GM06990 (cell line): ENCODE data around the gene AGAP1.

Source experiments
- DNase-seq: peaks from one replicate; pipeline ENCODE4 v3.0.0-alpha.2; 2011; ENCODE audit not compliant: insufficient read length; ENCODE audit errors: extremely low read depth
- H3K27me3 ChIP-seq: replicated peaks from 2 replicates; pipeline ENCODE4 v1.6.0; 2011; ENCODE audit warnings: low read length; ENCODE audit not compliant: control insufficient read depth, insufficient read depth
- H3K36me3 ChIP-seq: 2 replicates; pipeline ENCODE4 v1.5.1; 2011; ENCODE audit warnings: low read length; ENCODE audit not compliant: control insufficient read depth, insufficient read depth
- H3K4me3 ChIP-seq: replicated peaks from 2 replicates; pipeline ENCODE4 v1.5.1; 2011; ENCODE audit warnings: low read depth, mild to moderate bottlenecking, control low read depth, low read length
- TF ChIP-seq, protein P1 (sequence below): IDR thresholded peaks from 2 replicates; pipeline ENCODE4 v1.5.1; 2011; ENCODE audit warnings: low read length, control low read depth, mild to moderate bottlenecking, inconsistent platforms; ENCODE audit not compliant: insufficient read depth, poor library complexity, severe bottlenecking

Gene AGAP1

DNA sequence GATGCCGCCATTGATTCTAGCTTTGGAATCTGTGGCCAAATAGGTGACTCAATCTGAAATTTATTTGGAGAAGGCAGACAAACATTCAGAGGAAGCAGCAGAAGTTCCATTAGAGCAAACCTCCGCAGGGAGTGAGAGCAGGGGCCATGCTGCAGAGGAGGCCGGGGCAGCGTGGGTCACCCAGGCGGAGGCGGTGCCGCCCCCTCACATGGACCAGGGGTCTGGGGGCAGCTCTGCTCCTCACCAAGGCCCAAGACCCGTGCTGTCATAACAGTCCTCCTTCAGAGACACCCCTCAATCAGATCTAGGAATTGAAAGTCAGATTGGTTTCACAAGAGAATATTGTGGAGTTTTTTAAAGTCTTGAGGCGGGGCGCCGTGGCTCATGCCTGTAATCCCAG, 582.0 kb downstream of the AGAP1 start:
- Histone ChIP-seq H3K4me3 (no peak overlapping the region), H3K36me3 (no peaks in the 10 kb centered on the region), H3K27me3 (no peaks in the 10 kb centered on the region; the same call in 1 of the 2 replicates)
- TF ChIP-seq, protein P1, sequence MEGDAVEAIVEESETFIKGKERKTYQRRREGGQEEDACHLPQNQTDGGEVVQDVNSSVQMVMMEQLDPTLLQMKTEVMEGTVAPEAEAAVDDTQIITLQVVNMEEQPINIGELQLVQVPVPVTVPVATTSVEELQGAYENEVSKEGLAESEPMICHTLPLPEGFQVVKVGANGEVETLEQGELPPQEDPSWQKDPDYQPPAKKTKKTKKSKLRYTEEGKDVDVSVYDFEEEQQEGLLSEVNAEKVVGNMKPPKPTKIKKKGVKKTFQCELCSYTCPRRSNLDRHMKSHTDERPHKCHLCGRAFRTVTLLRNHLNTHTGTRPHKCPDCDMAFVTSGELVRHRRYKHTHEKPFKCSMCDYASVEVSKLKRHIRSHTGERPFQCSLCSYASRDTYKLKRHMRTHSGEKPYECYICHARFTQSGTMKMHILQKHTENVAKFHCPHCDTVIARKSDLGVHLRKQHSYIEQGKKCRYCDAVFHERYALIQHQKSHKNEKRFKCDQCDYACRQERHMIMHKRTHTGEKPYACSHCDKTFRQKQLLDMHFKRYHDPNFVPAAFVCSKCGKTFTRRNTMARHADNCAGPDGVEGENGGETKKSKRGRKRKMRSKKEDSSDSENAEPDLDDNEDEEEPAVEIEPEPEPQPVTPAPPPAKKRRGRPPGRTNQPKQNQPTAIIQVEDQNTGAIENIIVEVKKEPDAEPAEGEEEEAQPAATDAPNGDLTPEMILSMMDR = no peak
- DNase-seq = no peak

DNA sequence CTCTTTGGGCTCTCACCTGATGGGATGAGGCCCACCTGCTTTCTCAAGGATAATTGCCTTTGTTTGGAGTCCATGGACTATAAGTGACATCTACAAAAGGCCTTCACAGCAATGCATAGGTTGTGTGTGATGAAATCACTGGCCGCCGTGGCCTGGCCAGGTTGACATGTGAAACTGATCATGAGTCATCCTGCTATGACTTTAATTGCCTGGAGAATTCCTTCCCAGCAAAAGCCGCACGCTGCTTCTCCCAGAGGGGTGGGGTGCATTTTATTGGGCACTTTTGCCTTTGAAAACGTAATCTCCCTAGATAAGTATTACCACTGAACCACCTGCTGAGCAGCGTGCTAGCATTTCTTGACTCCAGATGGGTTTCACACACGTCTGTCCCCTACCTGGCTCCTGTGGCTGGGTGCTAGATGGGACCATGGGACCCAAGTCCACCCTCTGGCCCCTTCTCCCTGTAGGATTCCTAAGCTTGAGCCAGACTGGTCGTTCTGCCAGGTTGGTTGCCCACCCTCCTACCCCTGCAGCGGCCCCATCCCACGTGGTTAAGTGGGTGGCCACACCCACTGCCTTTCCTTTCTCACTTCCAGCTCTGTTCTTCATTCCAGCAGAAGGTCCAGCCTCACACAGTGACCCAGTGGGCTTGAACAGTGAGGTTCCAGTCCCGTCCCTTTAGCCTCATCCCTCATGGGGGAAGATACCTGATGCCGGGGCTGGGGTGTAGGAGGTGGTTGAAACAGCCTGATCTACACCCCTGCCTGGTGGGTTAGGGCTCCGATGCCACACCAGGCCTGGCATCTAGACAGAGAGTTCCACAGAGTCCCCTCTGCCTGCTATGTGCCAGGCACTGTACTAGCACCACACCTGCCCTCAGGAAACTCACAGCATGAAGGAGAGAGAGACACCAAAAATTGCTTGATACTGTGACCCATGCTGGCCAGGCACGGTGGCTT, 584.7 kb downstream of the AGAP1 start:
- Histone ChIP-seq H3K27me3 (no peaks in the 10 kb centered on the region; the same call in 1 of the 2 replicates), H3K4me3 (no peak overlapping the region), H3K36me3 (no peaks in the 10 kb centered on the region)
- TF ChIP-seq, protein P1 = no peak
- DNase-seq = no peak

DNA sequence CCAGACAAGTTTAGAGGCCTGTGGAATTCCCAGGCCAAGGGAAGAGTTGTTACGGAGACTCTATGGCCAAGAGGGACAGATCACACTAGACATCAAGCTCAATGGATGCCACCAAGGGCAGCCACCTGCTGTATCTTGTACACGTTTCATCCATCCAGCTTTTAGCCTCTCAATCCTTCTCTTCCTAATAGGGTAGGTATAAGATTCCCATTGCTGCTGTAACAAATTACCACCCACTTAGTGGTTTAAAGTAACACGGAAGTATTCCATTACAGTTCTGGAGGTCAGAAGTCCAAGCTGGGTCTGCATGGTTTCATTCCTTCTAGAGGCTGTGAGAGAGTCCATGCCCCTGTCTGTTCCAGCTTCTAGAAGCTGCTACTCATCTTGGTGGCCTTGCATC, 586.6 kb downstream of the AGAP1 start:
- no peak overlapping the region for H3K4me3 ChIP-seq
- no peaks in the 10 kb centered on the region; the same call in none of the 2 replicates for H3K27me3 ChIP-seq
- TF ChIP-seq, protein P1 = no peak
- DNase-seq = no peak
- no peaks in the 10 kb centered on the region for H3K36me3 ChIP-seq

DNA sequence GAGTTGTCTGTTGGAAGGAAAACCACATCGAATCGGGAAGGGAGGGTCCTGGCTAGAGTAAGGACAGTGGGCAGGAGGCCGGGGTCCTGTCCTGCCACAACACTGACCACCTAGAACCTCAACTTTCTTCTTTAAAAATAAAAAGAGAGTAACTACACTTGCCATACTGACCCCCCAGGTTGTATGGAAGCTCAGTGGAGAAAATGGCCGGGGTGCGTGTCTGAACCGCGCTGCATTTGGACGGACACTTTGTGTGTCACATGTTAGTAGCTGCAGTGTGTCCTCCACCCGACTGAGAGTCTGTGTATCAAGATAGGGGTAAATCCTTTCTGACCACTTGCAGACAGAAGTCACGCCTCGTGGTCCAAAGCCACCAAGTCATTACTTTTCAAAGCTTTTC, 587.3 kb downstream of the AGAP1 start:
- no peaks in the 10 kb centered on the region; the same call in none of the 2 replicates for H3K27me3 ChIP-seq
- TF ChIP-seq, protein P1 = no peak
- H3K36me3 ChIP-seq = no peaks in the 10 kb centered on the region
- no peak for DNase-seq
- H3K4me3 ChIP-seq = no peak overlapping the region

DNA sequence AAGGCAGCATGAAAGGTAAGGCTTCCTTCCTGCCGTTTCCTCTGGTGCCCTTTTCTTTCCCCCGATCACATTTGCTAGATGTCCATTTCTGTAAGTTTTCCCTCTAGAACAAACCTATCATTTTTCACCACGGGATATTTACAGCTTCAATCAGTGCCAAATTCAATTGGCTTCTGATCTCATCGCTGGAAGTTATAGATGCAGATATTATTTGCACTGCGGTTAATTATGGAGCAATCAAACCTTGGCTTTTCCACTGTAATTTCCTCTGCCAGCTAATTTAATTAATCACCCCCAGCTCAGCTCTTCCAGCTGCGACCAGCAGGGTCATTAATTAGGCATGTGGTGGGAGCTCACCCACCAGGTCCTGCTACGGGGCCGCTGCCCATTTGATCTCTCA, 588.2 kb downstream of the AGAP1 start:
- DNase-seq = no peak
- H3K27me3 ChIP-seq = no peaks in the 10 kb centered on the region; the same call in none of the 2 replicates
- H3K36me3 ChIP-seq = no peaks in the 10 kb centered on the region
- TF ChIP-seq, protein P1 = no peak
- H3K4me3 ChIP-seq = no peak overlapping the region

DNA sequence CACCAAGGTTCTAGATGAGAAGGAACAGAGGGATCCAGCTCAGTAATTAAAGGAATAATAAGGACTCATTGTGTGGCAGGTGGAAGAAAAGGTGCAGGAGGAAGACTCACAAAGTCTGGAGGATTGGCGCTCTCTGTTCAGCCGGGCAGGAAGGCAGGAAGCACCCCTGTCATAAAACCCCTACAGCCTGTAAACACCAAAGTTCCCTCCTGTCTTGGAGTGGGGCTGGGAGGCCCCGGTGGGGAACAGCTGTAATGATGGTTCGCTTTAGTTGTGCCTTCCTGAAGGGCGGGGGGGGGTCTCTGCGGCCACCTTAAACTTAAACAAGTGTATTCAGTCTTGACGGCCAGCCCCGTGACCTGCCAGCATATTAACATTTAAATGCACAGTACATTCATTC, 590.1 kb downstream of the AGAP1 start:
- no peak overlapping the region for H3K4me3 ChIP-seq
- H3K27me3 ChIP-seq = no peaks in the 10 kb centered on the region; the same call in none of the 2 replicates
- H3K36me3 ChIP-seq = no peaks in the 10 kb centered on the region
- DNase-seq = no peak
- TF ChIP-seq, protein P1 = no peak
